SK-N-SH (cell line): ENCODE results near the gene ADAP2. TPM values are rescaled to one million over a fixed set of nuclear protein-coding genes. Genes with fewer than 3 reads are reported as not detected.

Source experiments
- CTCF ChIA-PET: fragments of 300-600, 350-600 bp; formaldehyde crosslinking; extraction: SDS; loops from one replicate; lab custom pipeline; 2021; lab: Yijun Ruan, JAX
- POLR2A ChIA-PET: fragments of 350-600 bp; sonication (Branson Sonifier 250); formaldehyde crosslinking; extraction: SDS; loops from one replicate; lab custom pipeline; 2020; ENCODE audit warnings: antibody characterized with exemption, inconsistent platforms; lab: Yijun Ruan, JAX
- DNase-seq: peaks from one replicate; pipeline ENCODE4 v3.0.0; 2012
- H2AFZ ChIP-seq: fragments of 200-600 bp; sonication (generic); 2 replicates; pipeline ENCODE4 v1.8.1; 2016; ENCODE audit warnings: antibody characterized with exemption, mild to moderate bottlenecking, low read depth
- H3F3A ChIP-seq: fragments of 200-600 bp; sonication (generic); replicated peaks from 2 replicates; pipeline ENCODE3; 2016; ENCODE audit warnings: antibody characterized with exemption, mild to moderate bottlenecking; ENCODE audit not compliant: insufficient read depth
- H3K27ac ChIP-seq, 2 experiments: fragments of 200-500 bp in 1 of 2; fragments of 200-600 bp in 1 of 2; sonication (Bioruptor generic) in 1 of 2; sonication (generic), shearing (Covaris generic) in 1 of 2; 2 replicates each; pipeline versions ENCODE4 v1.5.1 to v1.6.1; 2014 to 2016; ENCODE audit warnings: low read depth in 2 of 2, inconsistent platforms in 1 of 2, low read length in 1 of 2, mild to moderate bottlenecking in 1 of 2, mixed read lengths in 1 of 2
- H3K27me3 ChIP-seq: fragments of 200-600 bp; sonication (generic), shearing (Covaris generic); 2 replicates; pipeline ENCODE4 v1.6.1; 2016; ENCODE audit warnings: mixed run types; ENCODE audit not compliant: insufficient read depth
- H3K36me3 ChIP-seq, 2 experiments: fragments of 200-500 bp in 1 of 2; fragments of 200-600 bp in 1 of 2; sonication (Bioruptor generic) in 1 of 2; sonication (generic) in 1 of 2; replicated peaks in 1 of 2; 2 replicates each; pipeline versions ENCODE3 to v1.5.1; 2014 to 2016; ENCODE audit warnings: low read length in 1 of 2, mild to moderate bottlenecking in 1 of 2; ENCODE audit not compliant: insufficient read depth in 2 of 2, control insufficient read depth in 1 of 2
- H3K4me1 ChIP-seq, 2 experiments: fragments of 200-500 bp in 1 of 2; fragments of 200-600 bp in 1 of 2; sonication (Bioruptor generic) in 1 of 2; sonication (generic), shearing (Covaris generic) in 1 of 2; 2 replicates each; pipeline versions ENCODE4 v1.5.1 to v1.6.1; 2014 to 2016; ENCODE audit warnings: low read depth in 1 of 2, low read length in 1 of 2, mixed run types in 1 of 2; ENCODE audit not compliant: insufficient read depth in 2 of 2, control insufficient read depth in 1 of 2
- H3K4me2 ChIP-seq: fragments of 200-600 bp; sonication (generic), shearing (Covaris generic); 2 replicates; pipeline ENCODE4 v1.6.1; 2017; ENCODE audit warnings: mixed run types
- H3K4me3 ChIP-seq, 2 experiments: fragments of 200-500 bp in 1 of 2; fragments of 200-600 bp in 1 of 2; sonication (Bioruptor generic) in 1 of 2; sonication (generic), shearing (Covaris generic) in 1 of 2; 2 replicates each; pipeline versions ENCODE4 v1.5.1 to v1.8.1; 2014 to 2016; ENCODE audit warnings: low read depth in 2 of 2, inconsistent platforms in 1 of 2, low read length in 1 of 2, mild to moderate bottlenecking in 1 of 2, mixed read lengths in 1 of 2, moderate library complexity in 1 of 2
- H3K79me2 ChIP-seq: fragments of 200-600 bp; sonication (generic); 2 replicates; pipeline ENCODE4 v1.8.1; 2017; ENCODE audit warnings: mild to moderate bottlenecking; ENCODE audit not compliant: insufficient read depth
- H3K9ac ChIP-seq: fragments of 200-600 bp; sonication (generic); 2 replicates; pipeline ENCODE4 v1.6.1; 2017; ENCODE audit warnings: mixed run types
- H3K9me2 ChIP-seq: fragments of 200-600 bp; sonication (generic); 2 replicates; pipeline ENCODE4 v1.6.1; 2017; ENCODE audit warnings: mixed run types
- H3K9me3 ChIP-seq: fragments of 200-600 bp; sonication (generic); 2 replicates; pipeline ENCODE4 v1.6.1; 2017; ENCODE audit warnings: mixed run types, mild to moderate bottlenecking, moderate library complexity
- H4K20me1 ChIP-seq: fragments of 200-600 bp; sonication (generic); 2 replicates; pipeline ENCODE4 v1.6.1; 2017; ENCODE audit warnings: mild to moderate bottlenecking, mixed run types; ENCODE audit not compliant: insufficient read depth
- ELF1 ChIP-seq: IDR thresholded peaks from 2 replicates; pipeline ENCODE4 v1.4.0; 2012
- FOSL2 ChIP-seq: IDR thresholded peaks from 2 replicates; pipeline ENCODE4 v1.4.0; 2012; ENCODE audit warnings: low read depth, mild to moderate bottlenecking, moderate library complexity, borderline replicate concordance
- FOXJ3 ChIP-seq: sonication (generic); formaldehyde crosslinking; IDR thresholded peaks from 2 replicates; pipeline ENCODE4 v1.5.1; 2020; ENCODE audit warnings: mild to moderate bottlenecking, missing genetic modification reagents
- FOXM1 ChIP-seq: IDR thresholded peaks from 2 replicates; pipeline ENCODE4 v1.4.0; 2012; ENCODE audit warnings: low read depth, mild to moderate bottlenecking
- GATA2 ChIP-seq: sonication (generic); formaldehyde crosslinking; IDR thresholded peaks from 2 replicates; pipeline ENCODE4 v1.5.0; 2020; ENCODE audit warnings: mild to moderate bottlenecking, missing genetic modification reagents
- MEF2A ChIP-seq: IDR thresholded peaks from 2 replicates; pipeline ENCODE4 v1.4.0; 2012; ENCODE audit warnings: low read depth, borderline replicate concordance
- MXI1 ChIP-seq: IDR thresholded peaks from 2 replicates; pipeline ENCODE4 v1.6.1; 2012; ENCODE audit warnings: mild to moderate bottlenecking, low read depth, low read length, improper control_type of control experiment
- NRF1 ChIP-seq: IDR thresholded peaks from 2 replicates; pipeline ENCODE4 v1.6.1; 2012; ENCODE audit warnings: low read depth, mild to moderate bottlenecking, low read length
- POLR2AphosphoS5 ChIP-seq: IDR thresholded peaks from 2 replicates; pipeline ENCODE4 v1.6.1; 2012; ENCODE audit warnings: low read depth, low read length
- RCOR1 ChIP-seq: fragments of 150-350 bp; IDR thresholded peaks from 2 replicates; pipeline ENCODE4 v1.6.1; 2017; ENCODE audit warnings: antibody characterized with exemption, low read length
- RFX5 ChIP-seq: IDR thresholded peaks from 2 replicates; pipeline ENCODE4 v1.6.1; 2012; ENCODE audit warnings: mild to moderate bottlenecking, improper control_type of control experiment, low read length
- SMC3 ChIP-seq: IDR thresholded peaks from 2 replicates; pipeline ENCODE4 v1.6.1; 2012; ENCODE audit warnings: low read depth, low read length, improper control_type of control experiment
- YY1 ChIP-seq: IDR thresholded peaks from 2 replicates; pipeline ENCODE4 v1.4.0; 2012; ENCODE audit warnings: low read depth, mild to moderate bottlenecking
- WGBS: methylation state at CpG from one replicate; pipeline ENCODE4 v1.1.6; 2017; ENCODE audit warnings: low lambda C conversion rate; 5-methylcytosine and 5-hydroxymethylcytosine counted together
- polyA plus RNA-seq, 3 experiments: library from polyadenylated mRNA; depleted of rRNA; stranded (reverse); fragments of >200 nt; gene quantifications; 2 replicates each; pipeline ENCODE4 v1.2.3, GENCODE V29; 2012
- TF ChIP-seq, protein P1 (sequence below): IDR thresholded peaks from 2 replicates; pipeline ENCODE4 v1.4.0; 2012; ENCODE audit warnings: low read depth, borderline replicate concordance
- TF ChIP-seq, protein P2 (sequence below): IDR thresholded peaks from 2 replicates; pipeline ENCODE4 v1.4.0; 2012; ENCODE audit warnings: low read depth, borderline replicate concordance
- TF ChIP-seq, protein P3 (sequence below): fragments of 150-350 bp; IDR thresholded peaks from 2 replicates; pipeline ENCODE4 v1.6.1; 2017; ENCODE audit warnings: antibody characterized with exemption, low read length, low read depth, borderline replicate concordance
- TF ChIP-seq, protein P4 (sequence below): IDR thresholded peaks from 2 replicates; pipeline ENCODE4 v1.6.1; 2012; ENCODE audit warnings: mild to moderate bottlenecking, low read depth, low read length, moderate library complexity

Gene ADAP2
- polyA plus RNA-seq, 1 of the 3 experiments (the other 2 are of a cell fraction), result 0.39 TPM

DNA sequence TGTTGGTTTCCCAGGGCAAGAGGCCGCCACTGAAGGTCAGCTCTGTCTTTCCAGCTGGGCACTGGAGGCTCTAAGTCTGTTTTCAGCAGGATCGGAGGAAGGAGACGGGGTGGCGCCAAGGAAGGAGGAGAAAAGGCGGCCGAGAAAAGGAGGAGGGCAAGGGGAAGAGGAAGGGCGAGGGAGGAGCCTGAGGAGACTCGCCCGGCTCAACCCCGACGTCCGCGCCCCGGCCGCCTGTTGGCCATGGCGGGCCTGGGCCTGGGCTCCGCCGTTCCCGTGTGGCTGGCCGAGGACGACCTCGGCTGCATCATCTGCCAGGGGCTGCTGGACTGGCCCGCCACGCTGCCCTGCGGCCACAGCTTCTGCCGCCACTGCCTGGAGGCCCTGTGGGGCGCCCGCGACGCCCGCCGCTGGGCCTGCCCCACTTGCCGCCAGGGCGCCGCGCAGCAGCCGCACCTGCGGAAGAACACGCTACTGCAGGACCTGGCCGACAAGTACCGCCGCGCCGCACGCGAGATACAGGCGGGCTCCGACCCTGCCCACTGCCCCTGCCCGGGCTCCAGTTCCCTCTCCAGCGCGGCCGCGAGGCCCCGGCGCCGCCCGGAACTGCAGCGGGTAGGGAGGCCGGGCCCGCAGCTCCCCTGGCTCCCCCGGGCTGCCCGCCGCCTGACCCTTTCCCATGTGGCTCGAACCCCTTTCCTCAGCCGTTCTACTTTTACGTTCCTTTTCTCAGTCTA, 49.3 kb downstream of the ADAP2 start, which contains the start of gene RNF135:
Gene RNF135 (plus strand): TSS at position 209 of the 737 bp plus-strand sequence. CDS start 35 bp downstream, at position 244.
- Histone ChIP-seq H3K4me1 (no peaks in the 10 kb centered on the region), H2AFZ (no peak within 1 kb of the TSS), H3K9me2 (no peaks in the 10 kb centered on the region), H3K9me3 (no peaks in the 10 kb centered on the region), H3K79me2 (no peaks in the 10 kb centered on the region), H4K20me1 (no peaks in the 10 kb centered on the region), H3K9ac (no peak within 1 kb of the TSS), H3K27ac (no peak within 1 kb of the TSS), H3K4me2 (no peak within 1 kb of the TSS), H3F3A (no peaks in the 10 kb centered on the region), H3K27me3 (no peaks in the 10 kb centered on the region), H3K36me3 (no peaks in the 10 kb centered on the region), H3K4me3 (no peak within 1 kb of the TSS)
- WGBS, result 74% methylated on average over 27 of the region's 66 CpGs
- DNase-seq, result no peak
- no peak for TF ChIP-seq POLR2AphosphoS5
- TF ChIP-seq FOSL2, result no peak
- no peak for TF ChIP-seq FOXM1
- no peak for TF ChIP-seq YY1
- TF ChIP-seq MEF2A, result no peak
- no peak for TF ChIP-seq RCOR1
- no peak for TF ChIP-seq NRF1
- TF ChIP-seq SMC3, result no peak
- TF ChIP-seq GATA2 (CRISPR knock-in tag), result no peak
- no peak for TF ChIP-seq MXI1
- TF ChIP-seq, protein P1, sequence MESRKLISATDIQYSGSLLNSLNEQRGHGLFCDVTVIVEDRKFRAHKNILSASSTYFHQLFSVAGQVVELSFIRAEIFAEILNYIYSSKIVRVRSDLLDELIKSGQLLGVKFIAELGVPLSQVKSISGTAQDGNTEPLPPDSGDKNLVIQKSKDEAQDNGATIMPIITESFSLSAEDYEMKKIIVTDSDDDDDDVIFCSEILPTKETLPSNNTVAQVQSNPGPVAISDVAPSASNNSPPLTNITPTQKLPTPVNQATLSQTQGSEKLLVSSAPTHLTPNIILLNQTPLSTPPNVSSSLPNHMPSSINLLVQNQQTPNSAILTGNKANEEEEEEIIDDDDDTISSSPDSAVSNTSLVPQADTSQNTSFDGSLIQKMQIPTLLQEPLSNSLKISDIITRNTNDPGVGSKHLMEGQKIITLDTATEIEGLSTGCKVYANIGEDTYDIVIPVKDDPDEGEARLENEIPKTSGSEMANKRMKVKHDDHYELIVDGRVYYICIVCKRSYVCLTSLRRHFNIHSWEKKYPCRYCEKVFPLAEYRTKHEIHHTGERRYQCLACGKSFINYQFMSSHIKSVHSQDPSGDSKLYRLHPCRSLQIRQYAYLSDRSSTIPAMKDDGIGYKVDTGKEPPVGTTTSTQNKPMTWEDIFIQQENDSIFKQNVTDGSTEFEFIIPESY, result no peak
- no peak for TF ChIP-seq FOXJ3 (CRISPR knock-in tag)
- POLR2A ChIA-PET, result no interaction called here
- CTCF ChIA-PET, result no interaction called here

DNA sequence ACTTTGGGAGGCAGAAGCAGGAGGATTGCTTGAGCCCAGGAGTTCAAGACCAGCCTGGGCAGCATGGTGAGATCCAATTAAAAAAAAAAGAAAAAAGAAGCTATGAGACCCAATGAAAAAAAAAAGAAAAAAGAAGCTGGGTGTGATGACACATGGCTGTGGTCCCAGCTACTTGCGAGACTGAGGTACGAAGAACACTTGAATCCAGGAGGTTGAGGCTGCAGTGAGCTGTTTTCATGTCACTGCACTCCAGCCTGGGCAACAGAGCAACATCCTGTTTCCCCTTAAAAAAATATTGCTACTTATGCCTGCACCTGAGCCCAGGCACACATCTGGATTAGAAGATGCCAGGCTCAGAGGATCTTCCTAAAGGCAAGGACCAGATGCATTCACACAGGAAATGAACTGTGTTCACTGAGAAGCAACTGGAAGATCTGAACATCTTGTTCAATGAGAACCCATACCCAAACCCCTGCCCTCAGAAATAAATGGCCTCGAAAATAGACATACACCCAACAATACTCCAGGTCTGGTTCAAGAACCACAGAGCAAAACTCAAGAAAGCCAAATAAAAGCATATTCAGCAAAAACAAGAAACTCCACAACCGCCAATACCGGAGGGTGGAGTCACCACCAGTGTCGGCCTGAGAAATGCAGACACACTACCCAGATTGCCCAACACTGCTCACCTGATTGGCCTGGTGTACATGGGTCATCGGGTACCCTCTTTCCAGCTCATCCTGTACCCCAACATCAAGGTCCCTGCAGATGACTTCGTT, 53.5 kb downstream of the ADAP2 start:
- Histone ChIP-seq H3K9ac (no peak overlapping the region), H3K4me1 (no peaks in the 10 kb centered on the region), H4K20me1 (no peaks in the 10 kb centered on the region), H3K27ac (no peak overlapping the region), H3K9me2 (no peaks in the 10 kb centered on the region), H3K79me2 (no peaks in the 10 kb centered on the region), H2AFZ (no peak overlapping the region), H3K4me3 (no peak overlapping the region), H3K27me3 (no peaks in the 10 kb centered on the region), H3K36me3 (no peaks in the 10 kb centered on the region), H3F3A (no peaks in the 10 kb centered on the region), H3K9me3 (no peaks in the 10 kb centered on the region), H3K4me2 (no peak overlapping the region)
- no peak for DNase-seq
- ChIA-PET CTCF (interaction anchor here (0.7 kb wide), 1 partner anchor 56 kb away, joined by 3 read pairs; no protein-coding TSS in a partner anchor), POLR2A (no interaction called here)
- WGBS, result 78% methylated on average over 8 of the region's 8 CpGs
- TF ChIP-seq, protein P2, sequence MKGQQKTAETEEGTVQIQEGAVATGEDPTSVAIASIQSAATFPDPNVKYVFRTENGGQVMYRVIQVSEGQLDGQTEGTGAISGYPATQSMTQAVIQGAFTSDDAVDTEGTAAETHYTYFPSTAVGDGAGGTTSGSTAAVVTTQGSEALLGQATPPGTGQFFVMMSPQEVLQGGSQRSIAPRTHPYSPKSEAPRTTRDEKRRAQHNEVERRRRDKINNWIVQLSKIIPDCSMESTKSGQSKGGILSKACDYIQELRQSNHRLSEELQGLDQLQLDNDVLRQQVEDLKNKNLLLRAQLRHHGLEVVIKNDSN, result no peak
- no peak for TF ChIP-seq MEF2A
- no peak for TF ChIP-seq ELF1
- no peak for TF ChIP-seq FOXJ3 (CRISPR knock-in tag)
- TF ChIP-seq, protein P3, sequence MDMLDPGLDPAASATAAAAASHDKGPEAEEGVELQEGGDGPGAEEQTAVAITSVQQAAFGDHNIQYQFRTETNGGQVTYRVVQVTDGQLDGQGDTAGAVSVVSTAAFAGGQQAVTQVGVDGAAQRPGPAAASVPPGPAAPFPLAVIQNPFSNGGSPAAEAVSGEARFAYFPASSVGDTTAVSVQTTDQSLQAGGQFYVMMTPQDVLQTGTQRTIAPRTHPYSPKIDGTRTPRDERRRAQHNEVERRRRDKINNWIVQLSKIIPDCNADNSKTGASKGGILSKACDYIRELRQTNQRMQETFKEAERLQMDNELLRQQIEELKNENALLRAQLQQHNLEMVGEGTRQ, result no peak
- TF ChIP-seq, protein P4, sequence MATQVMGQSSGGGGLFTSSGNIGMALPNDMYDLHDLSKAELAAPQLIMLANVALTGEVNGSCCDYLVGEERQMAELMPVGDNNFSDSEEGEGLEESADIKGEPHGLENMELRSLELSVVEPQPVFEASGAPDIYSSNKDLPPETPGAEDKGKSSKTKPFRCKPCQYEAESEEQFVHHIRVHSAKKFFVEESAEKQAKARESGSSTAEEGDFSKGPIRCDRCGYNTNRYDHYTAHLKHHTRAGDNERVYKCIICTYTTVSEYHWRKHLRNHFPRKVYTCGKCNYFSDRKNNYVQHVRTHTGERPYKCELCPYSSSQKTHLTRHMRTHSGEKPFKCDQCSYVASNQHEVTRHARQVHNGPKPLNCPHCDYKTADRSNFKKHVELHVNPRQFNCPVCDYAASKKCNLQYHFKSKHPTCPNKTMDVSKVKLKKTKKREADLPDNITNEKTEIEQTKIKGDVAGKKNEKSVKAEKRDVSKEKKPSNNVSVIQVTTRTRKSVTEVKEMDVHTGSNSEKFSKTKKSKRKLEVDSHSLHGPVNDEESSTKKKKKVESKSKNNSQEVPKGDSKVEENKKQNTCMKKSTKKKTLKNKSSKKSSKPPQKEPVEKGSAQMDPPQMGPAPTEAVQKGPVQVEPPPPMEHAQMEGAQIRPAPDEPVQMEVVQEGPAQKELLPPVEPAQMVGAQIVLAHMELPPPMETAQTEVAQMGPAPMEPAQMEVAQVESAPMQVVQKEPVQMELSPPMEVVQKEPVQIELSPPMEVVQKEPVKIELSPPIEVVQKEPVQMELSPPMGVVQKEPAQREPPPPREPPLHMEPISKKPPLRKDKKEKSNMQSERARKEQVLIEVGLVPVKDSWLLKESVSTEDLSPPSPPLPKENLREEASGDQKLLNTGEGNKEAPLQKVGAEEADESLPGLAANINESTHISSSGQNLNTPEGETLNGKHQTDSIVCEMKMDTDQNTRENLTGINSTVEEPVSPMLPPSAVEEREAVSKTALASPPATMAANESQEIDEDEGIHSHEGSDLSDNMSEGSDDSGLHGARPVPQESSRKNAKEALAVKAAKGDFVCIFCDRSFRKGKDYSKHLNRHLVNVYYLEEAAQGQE, result no peak
- TF ChIP-seq RFX5, result no peak
- no peak for TF ChIP-seq YY1
- no peak for TF ChIP-seq NRF1
